Kidney capillary endothelial cell (primary cell): Measurements from ENCODE around the gene ITGA6.
A peak's percentile ranks its signal among the peaks of the same experiment; 100 is the strongest.

Experiments used
- DNase-seq: peaks from one replicate; pipeline ENCODE4 v3.0.0-alpha.2; 2018; ENCODE audit warnings: low spot score

The ITGA6 gene

GRCh38 chr2:172440795-172441194, 13.4 kb downstream of the ITGA6 start:
- no peak for DNase-seq

- peak; percentile 92 for DNase-seq
Observed at GRCh38 chr2:172442072-172442895, 14.9 kb downstream of the ITGA6 start.

GRCh38 chr2:172445851-172446250, 18.5 kb downstream of the ITGA6 start:
- no peak for DNase-seq

GRCh38 chr2:172446474-172447063, 19.2 kb downstream of the ITGA6 start:
- no peak for DNase-seq

- DNase-seq: no peak
Observed at GRCh38 chr2:172447811-172448493, 20.6 kb downstream of the ITGA6 start.

GRCh38 chr2:172448544-172449267, 21.3 kb downstream of the ITGA6 start:
- no peak for DNase-seq

GRCh38 chr2:172449911-172450550, 22.6 kb downstream of the ITGA6 start:
- no peak for DNase-seq

- DNase-seq: no peak
Observed at GRCh38 chr2:172451923-172452322, 24.5 kb downstream of the ITGA6 start.

GRCh38 chr2:172452845-172453244, 25.5 kb downstream of the ITGA6 start:
- no peak for DNase-seq

- DNase-seq: no peak
Observed at GRCh38 chr2:172454404-172455120, 27.2 kb downstream of the ITGA6 start.

GRCh38 chr2:172455121-172455515, 27.7 kb downstream of the ITGA6 start:
- no peak for DNase-seq

- DNase-seq: no peak
Observed at GRCh38 chr2:172456002-172456401, 28.6 kb downstream of the ITGA6 start.

- no peak for DNase-seq
Observed at GRCh38 chr2:172457536-172457935, 30.1 kb downstream of the ITGA6 start.

- DNase-seq: no peak
Observed at GRCh38 chr2:172458561-172459124, 31.3 kb downstream of the ITGA6 start.

GRCh38 chr2:172460780-172461201, 33.4 kb downstream of the ITGA6 start:
- no peak for DNase-seq

- no peak for DNase-seq
Observed at GRCh38 chr2:172461591-172462372, 34.4 kb downstream of the ITGA6 start.

GRCh38 chr2:172462373-172462848, 35.0 kb downstream of the ITGA6 start:
- DNase-seq: no peak

- DNase-seq: no peak
Observed at GRCh38 chr2:172462849-172463381, 35.5 kb downstream of the ITGA6 start.

- DNase-seq: no peak
Observed at GRCh38 chr2:172464400-172465129, 37.2 kb downstream of the ITGA6 start.
